HG02763 (cell line): ENCODE data around the gene CYB5RL.

Experiments used
- ATAC-seq: cut with Tn5 transposase; IDR thresholded peaks from one replicate; pipeline ENCODE4 v1.9.1; 2021; ENCODE audit warnings: mild to moderate bottlenecking, moderate library complexity; ENCODE audit not compliant: unreplicated experiment

CYB5RL gene

DNA sequence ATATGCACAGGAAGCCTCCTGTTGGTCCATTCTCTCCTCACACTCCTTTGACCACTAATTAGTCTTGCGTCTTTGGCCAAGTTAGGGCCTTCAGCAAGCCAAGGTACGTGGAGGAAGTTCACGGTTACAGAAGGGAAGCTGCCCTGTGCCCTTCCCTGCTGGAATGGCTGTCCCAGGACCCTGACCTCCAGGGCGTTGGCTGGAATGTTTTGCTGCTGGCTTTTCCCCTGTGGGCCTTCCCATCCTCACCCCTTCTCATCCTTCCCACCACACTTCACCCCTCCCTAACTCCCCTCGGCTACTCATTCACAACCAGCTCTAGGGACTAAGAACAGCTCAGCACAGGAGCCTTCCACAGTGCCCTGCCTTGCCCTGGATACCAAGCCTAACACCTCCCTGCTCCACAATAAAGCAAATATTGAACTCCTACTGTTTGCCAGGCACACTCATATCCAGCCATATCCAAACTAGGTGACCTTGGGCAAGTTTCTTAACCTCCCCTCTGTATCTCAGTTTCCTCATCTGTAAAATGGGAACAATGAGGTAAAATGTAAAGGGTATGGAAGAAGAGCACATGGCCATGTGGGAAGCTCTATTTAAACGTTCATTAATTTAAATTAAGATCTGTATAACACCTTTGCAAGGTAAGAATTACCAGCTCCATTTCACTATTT lies 38.2 kb downstream of the CYB5RL start:
- ATAC-seq: no peak

DNA sequence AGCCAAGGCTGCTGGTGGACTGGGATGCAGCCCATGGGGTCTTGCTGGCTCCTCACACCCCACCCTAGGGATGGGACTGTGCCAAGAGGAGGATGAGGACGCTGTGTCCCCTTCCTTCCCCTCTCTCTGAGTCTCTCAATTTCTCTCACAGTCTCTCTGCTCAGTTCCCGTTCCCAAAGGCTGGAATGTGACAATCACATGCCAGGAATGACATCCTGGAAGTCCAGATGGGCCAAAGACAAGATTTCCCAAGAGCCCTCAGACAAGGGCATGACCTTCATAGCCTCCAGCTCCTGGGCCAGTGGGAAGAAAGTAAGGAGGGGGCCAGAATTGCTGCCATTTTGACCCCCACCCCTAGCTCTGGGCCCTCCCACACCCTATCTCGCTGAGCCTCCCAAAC lies 39.5 kb downstream of the CYB5RL start:
- ATAC-seq: no peak

DNA sequence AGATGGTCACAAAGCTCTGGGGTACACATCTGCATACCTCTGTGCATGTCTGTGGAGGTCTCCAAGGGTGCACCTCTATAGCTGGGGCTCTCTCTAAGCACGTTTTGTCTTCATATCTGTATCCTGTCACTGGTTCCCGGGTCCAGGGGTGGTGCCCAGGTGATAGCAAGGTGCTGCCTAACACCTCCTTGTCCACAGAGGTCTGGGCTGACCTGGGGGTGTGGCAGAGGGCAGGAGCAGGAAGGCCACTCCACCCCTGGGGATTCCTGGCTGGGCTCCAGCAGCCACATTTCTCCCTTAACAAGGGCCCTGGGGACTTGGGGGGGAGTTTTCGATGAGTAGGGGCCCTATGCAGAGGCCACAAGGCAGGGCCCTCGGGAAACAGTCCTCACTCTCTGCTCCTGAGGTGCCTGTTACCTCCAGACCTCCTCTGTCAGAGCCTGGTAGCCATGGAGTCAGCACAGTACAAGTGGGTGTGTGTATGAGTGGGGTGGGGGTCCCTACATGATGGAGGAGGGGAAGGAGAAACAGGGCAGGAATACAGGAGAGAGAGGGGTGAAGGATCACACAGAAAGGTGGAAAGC lies 40.0 kb downstream of the CYB5RL start:
- no peak for ATAC-seq

DNA sequence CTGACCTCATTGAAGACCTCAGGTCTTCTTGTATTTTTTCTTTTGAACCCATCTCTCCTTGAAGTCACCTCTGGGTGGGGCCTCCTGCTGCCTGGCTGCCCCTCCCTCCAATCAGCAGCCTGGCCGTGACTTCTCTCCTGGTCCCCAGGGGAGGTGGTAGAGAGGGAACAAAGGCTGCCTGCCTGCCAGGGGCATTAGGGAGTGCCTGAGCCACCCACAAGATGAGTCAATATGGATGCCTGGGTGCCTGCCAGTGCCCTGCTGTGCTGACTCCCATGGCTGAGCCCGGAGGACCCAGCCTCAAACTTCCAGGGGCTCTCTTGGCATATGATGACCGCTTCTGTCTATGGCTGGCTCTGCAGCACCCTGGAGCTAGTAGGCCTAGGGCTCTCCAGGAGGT lies 41.8 kb downstream of the CYB5RL start:
- ATAC-seq: no peak

DNA sequence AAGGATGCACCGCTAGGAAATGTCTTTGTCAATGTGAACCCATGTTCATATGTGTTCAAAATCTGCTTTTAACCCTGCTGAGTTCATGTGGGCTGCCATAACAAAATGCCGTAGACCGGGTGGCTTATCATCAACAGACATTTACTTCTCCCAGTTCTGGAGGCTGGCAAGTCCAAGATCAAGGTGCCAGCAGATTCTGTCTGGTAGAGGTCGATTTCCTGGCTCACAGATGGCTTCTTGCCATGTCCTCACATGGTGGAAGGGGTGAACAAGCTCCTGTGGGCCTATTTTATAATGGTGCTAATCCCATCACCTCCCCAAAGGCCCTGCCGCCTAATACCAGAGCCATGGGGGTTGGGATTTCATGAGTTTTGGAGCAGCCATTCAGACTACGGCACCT lies 42.4 kb downstream of the CYB5RL start:
- no peak for ATAC-seq

DNA sequence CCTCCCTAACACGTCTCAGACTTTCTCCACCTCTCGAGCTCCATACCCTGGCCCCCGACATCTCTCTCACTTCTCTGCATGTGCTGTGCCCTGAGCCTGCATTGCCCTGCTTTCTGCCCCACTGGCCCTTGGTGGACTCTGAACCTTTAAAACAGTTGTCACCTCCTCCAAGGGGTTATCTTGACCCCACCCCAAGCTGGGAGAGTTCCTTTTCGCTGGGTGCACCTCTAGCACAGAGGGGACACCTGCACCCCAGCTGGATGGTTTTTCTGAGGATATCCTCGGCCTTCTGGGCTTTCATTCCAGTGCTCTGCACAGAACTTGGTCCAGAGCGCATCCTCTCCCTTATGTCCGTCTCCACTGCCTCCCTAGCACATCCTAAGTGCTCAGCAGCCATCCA lies 42.8 kb downstream of the CYB5RL start:
- ATAC-seq: no peak

DNA sequence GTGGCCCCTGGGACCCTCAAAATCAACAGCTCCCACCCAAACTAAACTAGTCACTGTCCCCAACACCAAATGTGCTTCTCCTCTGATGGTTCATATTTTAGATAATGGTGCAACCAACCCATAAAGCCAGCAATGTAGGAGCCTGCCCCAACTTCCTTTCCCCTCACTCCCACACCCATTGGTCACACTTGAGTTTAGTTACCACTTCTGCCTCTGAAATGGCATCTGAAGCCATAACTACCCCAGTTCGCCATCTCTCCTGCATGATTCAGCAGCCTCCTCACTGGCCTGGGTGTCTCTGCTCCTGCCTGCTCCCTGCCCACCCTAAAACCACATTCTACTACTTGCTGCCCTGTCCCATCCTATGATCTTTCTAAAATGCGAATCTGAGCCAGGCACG lies 43.6 kb downstream of the CYB5RL start:
- no peak for ATAC-seq

DNA sequence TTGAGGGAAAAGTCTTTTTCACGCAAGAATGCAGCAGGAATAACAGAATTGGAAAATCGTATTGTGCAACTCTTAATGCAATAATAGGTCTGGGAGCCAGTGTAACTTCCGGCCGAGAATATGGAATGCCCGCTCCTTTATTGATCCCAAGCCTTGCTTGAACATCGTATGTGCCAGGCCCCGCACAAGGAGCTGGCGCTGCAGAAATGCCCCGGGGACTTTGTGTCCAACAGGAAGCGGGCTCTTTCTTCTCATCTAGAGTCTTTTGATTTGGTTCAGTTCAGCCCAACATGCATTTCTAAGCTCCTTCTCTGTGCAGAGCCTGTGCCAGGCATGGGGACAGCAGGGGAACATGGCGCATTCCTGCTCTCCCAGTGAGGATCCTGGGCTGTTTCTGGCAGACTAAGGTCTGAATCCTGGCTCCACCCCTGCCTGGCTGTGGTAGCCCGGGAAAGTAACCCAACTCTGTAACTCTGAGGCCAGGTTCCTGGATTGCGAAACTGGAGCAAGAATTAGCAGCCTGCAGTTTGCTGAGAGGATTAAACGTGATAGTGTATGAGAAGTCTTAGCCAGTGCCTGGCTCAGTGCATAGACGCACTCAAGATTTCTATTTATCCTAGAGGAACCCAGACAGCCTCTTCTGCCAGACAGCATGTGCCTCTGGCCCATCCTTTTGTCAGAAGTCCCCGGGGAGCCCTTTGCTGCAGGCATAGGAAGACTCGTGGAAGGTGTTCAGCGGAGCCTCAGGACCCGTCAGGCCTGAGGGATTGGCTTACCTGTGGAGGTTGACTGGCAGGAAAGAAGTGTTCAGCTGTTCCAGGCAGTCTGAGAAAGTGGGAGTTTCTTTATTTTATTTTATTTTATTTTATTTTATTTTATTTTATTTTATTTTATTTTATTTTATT lies 46.0 kb downstream of the CYB5RL start:
- ATAC-seq: no peak

DNA sequence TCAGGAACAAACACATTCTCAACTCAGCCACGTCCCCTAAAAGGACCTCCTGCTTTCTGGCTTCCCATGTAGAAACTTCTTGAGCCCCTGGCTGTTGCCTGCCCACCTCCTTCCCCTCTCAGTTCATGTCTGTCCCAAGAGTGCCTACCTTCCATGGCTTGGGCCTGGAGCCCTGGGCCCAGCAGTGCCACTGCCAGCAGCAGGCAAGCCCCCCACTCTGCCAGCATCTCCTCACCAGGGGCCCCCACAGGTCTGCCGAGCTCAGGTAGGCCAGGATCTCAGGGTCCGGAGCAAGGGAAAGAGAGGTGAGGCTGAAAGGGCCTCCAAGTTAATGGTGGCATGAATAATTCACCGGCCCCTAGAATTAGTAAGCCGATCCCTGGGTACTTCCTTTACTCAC lies 47.1 kb downstream of the CYB5RL start, which contains the start of gene CDCP2:
TSS of gene CDCP2 (minus strand) at position 305 of the 400 bp plus-strand sequence. CDS start at position 227, 78 bp downstream.
- no peak for ATAC-seq

DNA sequence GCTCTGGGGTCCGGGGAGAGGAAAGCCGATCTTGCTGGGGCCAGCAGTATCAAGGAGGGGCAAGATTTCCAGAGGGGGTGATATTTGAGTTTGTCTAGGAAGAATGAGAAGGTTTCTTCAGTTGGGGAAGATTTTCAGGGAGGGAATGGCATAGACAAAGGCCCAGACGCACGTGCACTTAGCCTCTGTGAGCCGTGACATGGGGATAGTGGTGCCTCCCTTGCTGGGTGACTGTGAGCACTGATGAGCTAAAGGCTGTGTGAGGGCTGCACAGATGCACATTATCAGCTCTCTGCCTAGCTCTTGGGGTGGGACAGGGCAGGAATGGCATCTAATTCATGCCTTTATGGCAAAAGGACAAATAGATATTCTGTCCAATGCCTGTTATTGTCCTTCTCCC lies 48.8 kb downstream of the CYB5RL start:
- ATAC-seq: no peak
